Stimulated activated CD4-positive, alpha-beta T cell treated with anti-CD3 and anti-CD28 coated beads, Interleukin-2, amount 100 ng/mL, for 48 hours (primary cell): ENCODE measurements around the gene PRDM8.
"Not testable (repeated sequence)": the region's sequence is repeated elsewhere in the genome, so short reads cannot be mapped to it uniquely, and the experiment has no call there.

Experiments
- DNase-seq, 2 donors: peaks; one replicate each; pipeline ENCODE4 v3.0.0-alpha.2; 2020

PRDM8 gene

DNA sequence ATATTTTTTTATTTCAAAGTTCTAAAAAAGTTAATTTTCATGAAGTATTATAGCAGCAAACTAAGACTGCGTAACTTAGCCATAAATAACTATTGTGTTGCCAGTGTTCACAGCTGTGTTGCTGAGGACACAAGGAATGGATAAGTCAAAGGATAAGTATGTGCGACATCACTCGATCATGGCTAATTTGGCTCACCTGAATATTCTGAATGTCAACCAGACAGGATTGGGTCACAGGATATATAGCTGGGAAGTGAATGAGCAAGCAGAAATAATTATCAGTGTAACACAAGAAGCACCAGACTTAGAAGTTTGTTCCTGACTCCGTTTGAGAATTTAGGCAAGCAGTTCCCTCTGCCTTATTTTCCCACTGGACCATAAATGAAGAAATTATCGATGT is 33.9 kb downstream of the PRDM8 start:
- no peak for DNase-seq

DNA sequence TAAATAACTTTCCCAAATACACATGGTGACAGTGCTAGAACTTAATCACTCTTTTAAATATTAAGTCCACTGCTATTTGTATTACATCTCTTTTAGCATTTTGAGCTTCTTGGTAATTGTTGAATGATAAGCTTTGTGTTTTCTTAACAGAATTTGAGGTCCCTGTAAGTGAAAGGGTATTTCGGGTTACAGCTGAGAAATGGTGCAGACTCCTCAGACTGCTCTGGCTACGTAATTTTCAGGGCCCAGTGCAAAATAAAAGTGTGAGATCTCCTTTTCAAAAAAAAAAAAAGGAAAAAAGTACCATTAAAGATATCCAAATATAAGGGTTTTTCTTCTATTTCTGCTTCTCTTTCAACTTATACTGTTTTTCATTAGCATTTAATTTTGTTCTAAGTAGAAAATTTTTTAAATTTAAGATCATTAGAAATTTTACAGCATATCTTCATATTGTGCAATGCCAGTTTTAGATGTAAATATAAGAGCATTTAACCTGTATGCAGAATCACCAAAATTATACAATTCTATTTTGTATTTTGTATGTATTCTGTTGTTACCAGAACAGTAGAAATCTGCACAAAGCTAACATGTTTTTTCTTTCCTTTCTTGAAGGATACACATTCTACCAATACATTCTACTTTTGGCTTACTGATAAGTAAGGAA is 35.5 kb downstream of the PRDM8 start:
- no peak for DNase-seq

DNA sequence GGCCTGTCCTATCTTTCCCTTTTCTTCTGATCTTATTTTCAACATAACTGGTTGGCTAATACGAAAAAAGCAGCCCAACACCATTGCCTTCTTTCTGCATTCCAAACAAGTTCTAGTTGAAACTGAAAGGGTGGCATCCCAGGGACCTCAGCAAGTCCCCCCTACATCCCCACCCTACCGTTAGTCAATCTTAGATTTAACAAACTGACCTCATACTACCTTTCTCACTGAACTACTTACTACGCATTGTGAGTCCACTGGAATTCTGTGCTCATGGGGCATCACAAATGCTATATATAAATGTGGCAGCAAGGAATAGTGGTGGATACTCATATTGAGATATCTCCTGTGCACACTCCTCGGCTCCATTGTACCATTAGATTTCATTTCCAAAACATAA is 36.1 kb downstream of the PRDM8 start:
- DNase-seq: no peak

DNA sequence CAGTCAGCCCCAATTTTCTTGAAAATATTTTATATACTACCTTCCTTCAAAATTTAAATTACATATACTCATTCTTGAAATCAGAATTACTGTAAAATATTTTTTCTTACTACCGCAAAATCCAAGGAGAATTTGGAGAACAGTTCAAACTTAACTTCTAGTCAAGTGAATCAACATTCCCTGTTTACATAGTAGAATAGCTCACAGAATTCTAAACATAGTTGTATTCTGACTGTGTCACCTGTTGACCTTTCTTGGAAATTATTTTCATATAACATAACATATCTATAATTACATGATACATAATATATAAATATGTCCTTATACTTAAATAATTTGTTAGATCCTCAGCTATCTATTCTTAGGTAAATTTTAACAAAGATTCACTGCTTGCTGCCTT is 38.1 kb downstream of the PRDM8 start:
- DNase-seq: no peak

DNA sequence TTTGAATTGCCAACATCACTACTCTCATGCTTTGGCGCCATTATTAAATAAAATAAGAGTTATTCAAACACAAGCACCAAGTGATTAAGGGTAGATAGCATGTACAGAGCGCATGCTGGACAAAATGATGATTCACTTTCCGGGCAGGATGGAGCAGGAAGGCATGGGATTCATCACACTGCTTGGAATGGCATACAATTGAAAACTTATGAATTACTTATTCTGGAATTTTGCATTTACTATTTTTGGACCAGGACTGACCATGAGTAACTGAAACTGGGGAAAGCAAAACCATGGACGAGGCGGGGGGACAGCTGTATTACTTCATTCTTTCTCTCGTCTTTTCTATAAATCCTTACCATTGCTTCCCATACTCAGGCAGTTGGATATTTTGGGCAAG is 40.7 kb downstream of the PRDM8 start:
- DNase-seq: no peak

DNA sequence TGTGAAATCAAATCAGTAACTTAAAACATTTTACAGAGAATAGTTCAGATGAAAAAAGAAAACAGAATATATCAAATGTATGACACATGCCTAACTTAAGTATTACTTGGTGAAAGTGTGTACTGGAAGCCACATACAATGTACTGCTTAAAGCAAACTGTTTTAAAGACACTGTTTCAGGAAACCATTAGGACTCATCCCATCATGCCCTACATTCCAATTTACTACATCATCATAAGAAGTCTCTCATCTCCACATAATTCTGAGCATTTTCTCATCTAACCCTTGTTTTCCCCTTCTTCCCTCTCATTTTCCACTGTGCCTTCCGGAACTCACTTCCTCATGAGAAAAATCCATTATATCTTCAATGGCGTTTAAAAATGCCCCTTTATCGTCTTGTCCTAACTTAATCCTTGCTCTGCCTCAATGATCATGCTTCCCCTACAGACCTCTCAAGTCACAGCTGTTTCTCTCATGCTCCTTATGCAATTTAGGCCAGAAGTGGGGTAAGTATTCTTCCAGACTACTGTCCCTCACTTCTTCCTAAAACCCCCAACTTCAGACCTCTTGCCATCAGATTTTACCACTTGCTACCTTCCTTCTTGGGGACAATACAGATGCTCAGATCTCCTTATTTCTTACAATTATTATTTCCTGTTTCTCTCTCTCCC is 42.3 kb downstream of the PRDM8 start:
- no peak for DNase-seq

DNA sequence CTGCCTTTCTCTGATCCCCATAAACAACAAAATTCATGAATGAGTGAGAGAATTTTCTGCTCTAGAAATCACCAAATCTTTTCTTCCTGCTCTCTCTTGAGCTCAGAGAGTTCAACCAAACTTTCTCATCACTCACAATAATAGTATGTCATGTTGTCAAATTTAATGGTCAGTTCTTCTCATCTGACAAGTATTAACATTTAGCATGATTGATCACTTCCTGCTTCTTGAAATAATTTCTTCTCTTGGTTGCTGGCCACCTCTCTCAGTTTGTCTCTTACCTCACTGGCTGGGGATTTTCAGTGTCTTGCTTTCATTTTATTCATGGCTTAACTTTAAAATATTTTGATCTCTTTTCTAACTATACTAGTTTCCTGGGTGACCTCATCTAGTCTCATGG is 43.7 kb downstream of the PRDM8 start:
- no peak for DNase-seq

DNA sequence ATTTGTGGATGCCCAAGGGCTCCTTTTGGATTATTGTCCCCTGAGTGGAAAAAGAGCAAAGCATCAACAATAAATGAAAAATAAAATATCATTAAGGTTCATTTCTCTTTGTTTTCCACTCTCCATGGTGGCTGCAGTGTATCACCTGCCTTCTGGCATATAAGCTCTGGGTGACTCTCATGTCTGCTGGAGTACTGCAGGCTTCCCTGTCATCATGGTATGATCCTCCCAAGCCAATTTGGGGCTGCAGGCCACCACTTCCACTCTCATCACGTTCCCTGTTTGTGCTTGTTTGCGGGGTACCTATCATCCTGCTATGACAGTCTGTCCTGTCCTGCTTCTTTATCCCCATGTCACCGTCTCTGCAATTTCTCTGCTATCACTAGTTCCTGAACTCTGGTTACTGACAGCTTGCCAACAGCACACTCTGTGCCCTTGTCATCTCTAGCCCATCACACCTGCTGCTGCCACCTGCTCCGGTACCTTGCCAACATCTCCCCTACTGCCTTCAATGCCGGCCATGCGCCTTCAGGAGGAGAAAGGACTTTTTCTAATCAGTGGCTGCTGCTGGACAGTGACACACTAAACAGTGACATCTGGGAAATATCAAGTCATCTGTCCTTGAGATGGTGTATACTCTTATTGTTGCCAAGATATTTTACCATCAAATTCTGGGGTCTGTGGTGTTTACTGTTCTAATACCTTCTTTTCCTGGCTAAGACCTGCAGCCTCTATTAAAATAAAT is 46.1 kb downstream of the PRDM8 start:
- no peak for DNase-seq

DNA sequence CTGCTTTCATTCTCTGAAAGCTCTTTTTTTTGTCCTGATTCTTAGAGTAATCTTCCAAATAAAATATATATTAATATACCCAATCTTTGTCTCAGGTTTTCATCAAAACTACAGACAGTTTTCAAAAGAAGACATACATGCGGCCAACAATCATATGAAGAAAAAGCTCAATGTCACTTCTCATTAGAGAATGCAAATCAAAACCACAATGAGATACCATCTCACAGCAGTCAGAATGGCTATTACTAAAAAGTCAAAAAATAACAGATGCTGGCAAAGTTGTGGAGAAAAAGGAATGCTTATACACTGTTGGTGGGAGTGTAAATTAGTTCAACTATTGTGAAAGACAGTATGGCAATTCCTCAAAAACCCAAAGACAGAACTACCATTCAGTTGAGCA is 50.2 kb downstream of the PRDM8 start:
- DNase-seq: not testable (repeated sequence)

DNA sequence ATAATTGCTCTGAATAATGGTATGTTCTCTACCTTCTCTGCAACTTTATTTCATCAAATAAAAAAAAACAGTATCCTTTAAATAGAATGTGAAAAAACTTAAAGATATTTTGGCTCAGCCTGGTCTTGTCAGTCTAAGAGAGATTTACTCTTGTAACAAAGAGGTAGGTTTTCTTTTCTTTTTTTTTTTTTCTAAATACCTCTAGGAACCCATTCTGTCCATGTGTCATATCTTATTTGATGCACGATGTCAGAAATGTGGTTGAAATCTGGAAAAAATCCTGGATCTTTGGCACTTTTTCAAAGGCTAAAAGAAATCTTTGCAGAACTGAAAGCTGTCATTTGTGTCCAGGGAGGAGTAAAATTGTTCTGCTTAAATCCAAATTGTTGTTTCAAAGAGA is 51.8 kb downstream of the PRDM8 start:
- DNase-seq: no peak

DNA sequence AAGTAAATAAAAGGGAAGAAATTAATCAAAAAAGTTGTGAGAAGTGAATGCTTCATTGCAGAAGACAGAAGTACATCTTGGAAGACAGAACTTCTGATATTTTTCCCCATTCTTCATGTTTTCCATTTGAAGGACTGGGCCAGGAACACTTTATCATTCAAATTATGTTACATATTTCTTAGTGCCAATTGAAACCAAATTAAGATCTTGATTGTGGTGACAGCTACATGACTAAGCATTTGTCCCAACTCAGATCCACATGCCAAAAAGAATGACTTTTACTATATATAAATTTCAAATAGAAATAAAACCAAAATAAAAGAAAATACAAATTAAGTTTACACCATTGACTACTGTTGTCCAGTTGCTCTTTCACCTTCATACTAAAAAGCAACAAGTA is 55.1 kb downstream of the PRDM8 start:
- no peak for DNase-seq

DNA sequence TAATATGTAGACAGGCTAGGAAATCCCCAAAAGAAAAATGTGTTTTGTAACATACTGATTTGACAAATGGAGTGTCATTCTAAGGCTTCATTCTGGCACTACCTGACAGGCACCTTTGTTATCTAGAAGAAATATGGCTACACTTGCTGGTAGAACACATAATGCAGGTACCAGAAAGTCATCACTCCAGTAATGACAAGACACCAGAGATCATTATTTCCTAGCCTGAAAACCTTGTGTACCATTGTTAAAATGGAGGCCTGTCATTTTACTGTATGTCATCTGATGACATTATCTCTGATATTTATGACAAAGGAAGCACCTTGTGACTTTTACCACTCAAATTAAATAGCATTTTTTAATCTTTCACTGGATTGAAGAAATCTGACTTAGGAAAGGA is 55.6 kb downstream of the PRDM8 start:
- no peak for DNase-seq

DNA sequence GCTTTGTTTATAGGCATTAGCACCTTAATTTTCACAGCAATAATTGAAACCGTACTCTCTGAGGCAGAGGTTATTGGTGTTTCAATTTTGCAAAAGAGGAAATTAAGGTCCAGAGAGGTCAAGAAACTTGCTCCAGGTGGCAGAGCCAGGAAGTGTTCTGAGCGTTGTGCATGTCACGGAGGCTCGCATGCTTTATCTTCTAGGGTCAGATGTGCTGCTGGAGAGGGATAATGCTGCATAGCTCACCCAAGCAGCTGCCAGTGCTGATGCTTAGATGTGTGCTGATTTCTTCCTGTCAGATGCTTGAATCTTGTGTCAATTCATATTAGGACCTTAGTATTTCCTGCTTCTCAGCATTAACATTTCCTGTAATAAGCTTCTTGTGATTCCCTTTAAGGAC is 56.2 kb downstream of the PRDM8 start:
- DNase-seq: no peak
